Stimulated activated CD8-positive, alpha-beta memory T cell treated with anti-CD3 and anti-CD28 coated beads, Interleukin-7, amount 100 ng/mL, for 1 hour (primary cell): ENCODE measurements around the gene PRTG.
"Not testable (repeated sequence)": the region's sequence is repeated elsewhere in the genome, so short reads cannot be mapped to it uniquely, and the experiment has no call there.

Experiments
- DNase-seq, 2 donors: peaks; one replicate each; pipeline ENCODE4 v3.0.0-alpha.2; 2020; ENCODE audit warnings: low read depth in 2 of 2

PRTG gene, protein sequence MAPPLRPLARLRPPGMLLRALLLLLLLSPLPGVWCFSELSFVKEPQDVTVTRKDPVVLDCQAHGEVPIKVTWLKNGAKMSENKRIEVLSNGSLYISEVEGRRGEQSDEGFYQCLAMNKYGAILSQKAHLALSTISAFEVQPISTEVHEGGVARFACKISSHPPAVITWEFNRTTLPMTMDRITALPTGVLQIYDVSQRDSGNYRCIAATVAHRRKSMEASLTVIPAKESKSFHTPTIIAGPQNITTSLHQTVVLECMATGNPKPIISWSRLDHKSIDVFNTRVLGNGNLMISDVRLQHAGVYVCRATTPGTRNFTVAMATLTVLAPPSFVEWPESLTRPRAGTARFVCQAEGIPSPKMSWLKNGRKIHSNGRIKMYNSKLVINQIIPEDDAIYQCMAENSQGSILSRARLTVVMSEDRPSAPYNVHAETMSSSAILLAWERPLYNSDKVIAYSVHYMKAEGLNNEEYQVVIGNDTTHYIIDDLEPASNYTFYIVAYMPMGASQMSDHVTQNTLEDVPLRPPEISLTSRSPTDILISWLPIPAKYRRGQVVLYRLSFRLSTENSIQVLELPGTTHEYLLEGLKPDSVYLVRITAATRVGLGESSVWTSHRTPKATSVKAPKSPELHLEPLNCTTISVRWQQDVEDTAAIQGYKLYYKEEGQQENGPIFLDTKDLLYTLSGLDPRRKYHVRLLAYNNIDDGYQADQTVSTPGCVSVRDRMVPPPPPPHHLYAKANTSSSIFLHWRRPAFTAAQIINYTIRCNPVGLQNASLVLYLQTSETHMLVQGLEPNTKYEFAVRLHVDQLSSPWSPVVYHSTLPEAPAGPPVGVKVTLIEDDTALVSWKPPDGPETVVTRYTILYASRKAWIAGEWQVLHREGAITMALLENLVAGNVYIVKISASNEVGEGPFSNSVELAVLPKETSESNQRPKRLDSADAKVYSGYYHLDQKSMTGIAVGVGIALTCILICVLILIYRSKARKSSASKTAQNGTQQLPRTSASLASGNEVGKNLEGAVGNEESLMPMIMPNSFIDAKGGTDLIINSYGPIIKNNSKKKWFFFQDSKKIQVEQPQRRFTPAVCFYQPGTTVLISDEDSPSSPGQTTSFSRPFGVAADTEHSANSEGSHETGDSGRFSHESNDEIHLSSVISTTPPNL

DNA sequence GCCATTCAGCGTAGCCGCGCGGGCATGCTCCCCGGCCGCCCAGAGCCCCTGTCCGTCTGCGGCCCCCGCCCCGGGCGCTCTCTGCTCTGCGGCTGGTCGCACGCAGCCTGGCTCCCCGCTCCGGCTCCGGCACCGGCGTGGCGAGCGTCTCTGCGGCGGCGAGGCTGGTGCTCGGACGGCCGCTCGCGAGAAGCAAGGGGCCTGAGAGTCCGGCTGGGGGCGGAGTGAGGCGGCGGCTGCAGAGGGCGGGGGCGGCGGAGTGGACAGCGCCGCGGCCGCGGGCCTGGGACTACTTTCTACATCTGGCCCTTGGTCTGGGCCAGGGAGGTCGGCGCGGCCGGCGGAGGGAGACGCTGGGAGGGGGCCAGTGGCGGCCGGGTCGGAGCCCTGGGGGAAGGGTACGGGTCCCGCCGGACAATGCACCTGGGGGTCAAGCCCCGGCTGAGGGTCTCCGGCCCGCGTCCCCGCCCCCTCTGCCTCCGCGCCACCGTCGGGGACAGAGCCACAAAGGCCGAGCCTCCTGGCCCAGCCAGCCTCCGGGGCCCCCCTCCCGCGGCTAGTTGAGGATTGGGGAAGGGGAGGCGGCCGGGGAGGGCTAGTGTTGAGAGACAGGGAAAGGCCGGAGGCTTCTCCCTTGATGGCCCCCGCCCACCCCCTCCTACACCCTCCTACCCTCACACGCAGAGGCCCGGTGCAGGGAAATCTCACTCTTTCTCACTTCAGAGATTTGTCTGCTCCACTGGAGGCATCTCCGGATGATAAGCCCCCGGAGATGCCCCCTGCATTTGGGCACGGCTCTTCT is at the start of gene PRTG:
Gene PRTG (minus strand): TSS at position 226 of the 802 bp plus-strand sequence. CDS start 221 bp downstream, at position 5.
- DNase-seq = no peak

DNA sequence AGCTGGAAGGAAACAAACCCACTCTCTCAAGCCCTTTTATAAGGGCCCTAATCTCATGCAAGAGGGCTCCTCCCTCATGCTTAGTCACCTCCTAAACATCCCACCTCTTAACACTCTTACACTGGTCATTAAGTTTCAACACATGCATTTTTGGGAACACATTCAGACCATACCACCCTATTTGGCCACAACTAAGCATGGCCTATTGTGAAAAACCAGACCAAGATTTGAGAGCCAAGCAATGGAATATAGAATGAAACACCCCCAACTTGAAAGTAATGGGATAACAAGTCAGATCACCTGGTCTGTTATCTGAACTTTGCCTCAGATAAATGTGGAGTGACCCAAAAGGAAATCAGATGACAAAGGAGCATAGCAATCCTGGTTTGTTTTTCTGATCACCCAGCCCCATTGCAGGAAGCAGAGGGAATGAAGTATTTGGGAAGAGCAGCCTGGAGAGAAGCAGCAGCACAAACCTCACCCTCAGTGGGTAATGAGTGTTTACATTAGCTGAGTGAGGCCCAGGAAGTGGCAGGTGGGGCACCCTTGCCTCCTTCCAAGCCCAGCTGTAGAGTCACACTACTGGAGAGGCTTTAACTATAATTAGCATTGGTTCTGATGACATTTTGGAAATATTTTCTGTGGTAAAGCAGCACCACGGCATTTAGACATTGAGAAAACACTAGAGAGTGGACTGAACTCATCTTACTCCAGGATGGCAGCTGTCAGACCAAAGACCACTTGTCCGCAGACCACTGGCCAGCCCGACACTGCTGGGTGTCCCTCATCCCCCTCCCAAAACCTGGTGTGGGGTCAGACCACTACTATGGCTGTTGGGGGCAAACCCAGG is 48.8 kb upstream of the PRTG start:
- no peak for DNase-seq

DNA sequence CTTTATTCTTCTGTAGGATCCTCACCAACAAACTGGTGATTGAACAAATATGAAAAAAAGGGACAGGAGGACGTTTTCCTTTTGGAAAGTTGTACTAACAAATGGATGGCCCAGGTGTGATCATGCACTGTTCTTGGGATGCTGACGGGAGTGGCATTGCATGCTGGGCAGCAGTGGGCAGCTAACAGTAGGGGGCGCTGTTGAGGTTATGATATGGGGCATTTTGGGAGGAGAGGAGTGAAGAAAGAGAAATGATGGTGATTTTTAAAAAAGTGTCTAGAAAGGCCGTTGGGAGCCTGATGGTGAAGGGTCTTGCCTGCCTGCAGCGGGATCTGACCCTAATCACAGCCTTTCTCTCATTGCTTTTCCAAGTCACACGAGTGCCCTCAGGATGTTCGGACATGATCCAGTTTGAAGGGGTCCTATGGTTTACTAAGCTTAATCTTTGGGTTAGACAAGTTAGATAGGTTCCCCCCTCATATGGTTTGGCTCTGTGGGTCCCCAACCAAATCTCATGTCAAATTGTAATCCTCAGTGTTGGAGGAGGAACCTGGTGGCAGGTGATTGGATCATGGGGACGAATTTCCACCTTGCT is 46.2 kb upstream of the PRTG start:
- DNase-seq = peak in 1 of 2 donors; percentile 13

DNA sequence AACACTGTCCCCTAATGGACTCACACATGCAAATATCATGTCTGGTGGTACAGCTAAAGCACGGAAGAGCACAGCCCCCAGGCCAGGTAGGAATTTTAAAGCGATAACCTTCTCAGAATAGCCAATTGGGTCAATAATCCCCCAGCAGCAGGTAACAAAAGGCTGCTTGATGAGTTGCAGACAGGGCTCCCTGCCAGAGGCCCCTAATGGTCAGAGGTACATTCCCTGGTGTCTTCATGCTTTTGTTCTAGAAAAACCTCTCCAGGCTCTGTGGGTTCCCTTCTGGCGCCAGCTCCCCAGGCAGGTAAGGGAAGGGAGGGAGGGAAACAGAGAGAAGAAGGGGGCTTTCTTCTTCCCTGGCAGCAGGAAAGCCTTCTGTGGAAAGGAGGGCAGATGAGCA is 43.4 kb upstream of the PRTG start:
- no peak for DNase-seq

DNA sequence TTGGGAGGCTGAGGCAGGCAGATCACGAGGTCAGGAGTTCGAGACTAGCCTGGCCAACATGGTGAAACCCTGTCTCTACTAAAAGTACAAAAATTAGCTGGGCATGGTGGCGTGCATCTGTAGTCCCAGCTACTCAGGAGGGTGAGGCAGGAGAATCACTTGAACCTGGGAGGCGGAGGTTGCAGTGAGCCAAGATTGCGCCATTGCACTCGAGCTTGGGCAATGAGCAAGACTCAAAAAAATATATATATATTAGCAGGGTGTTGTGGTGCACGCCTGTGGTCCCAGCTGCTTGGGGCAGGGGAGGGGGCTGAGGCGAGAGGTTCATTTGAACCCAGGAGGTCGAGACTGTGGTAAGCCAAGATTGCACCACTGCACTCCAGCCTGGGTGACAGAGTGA is 42.6 kb upstream of the PRTG start:
- not testable (repeated sequence) for DNase-seq

DNA sequence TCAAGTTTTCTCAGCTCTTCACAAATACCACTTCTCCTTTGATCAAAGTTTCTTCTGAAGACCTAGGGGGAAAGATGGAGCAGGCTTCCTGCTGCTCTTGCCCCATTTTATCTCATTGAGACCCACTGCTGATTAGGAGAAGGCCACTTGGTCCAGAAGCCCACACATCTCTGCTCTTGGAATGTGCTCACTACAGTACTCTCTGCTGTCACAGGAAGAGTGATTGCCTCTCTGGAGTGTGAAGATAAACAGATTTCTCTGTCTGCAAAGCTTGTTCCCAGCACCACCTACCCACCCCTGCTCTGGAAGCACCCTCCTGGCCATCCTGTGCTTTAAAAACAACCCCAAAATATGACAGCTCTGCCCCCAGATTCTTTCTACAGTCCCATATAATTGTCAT is 41.3 kb upstream of the PRTG start:
- no peak for DNase-seq

DNA sequence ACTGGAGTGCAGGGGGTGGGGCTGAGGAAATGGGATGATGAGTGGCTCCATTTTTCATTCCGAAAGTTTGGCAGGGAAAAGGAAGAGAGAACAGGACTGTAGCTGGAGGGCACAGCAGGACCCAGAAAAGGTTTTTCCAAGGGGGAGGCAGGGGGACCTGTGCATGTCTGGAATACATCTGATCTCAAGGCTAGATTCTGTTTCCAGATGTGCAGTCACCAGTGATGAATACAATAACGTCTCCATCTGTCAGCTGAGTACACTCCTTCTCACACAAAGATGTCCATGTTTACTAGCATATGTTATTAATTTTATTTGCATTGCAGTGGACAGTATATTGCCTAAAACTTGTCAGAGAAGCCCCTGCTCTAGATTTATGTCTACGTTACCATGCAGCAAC is 39.9 kb upstream of the PRTG start:
- DNase-seq = no peak

DNA sequence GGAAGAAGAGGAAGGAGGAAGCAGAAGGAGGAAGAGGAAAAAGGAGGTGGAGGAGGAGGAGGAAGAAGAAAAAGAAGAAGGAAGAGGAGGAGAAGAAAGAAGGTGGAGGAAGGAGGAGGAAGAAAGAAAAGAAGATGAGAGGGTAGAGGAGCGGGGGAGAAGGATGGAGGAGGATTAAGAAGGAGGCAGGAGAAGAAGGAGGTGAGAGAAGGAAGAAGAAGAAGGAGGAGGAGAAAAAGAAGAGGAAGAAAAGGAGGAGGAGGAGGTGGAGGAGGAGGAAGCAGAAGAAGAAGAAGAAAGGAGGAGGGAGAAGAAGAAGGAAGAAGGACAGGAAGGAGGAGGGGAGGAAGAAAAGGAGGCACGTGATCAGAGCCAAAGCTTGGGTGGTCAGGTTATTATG is 37.3 kb upstream of the PRTG start:
- no peak for DNase-seq

DNA sequence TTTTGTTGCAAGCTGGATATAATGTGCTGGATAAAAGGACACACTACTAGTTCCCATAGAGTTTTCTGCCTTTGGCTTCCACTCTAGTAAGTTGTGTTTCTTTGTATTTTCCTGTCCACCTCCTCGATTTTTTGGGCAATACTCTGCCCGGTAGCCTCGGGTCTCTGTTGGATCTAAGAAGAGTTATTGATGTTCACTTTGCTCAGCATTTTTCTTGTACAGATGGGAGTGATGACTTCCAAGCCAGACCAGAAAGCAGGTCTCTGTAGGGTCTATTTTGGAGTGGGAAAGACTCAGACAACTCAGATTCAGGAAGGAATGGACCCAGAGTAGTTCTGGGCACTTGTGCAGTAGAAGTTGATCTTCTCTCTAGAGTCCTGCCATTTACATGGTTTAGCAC is 36.0 kb upstream of the PRTG start:
- no peak for DNase-seq

DNA sequence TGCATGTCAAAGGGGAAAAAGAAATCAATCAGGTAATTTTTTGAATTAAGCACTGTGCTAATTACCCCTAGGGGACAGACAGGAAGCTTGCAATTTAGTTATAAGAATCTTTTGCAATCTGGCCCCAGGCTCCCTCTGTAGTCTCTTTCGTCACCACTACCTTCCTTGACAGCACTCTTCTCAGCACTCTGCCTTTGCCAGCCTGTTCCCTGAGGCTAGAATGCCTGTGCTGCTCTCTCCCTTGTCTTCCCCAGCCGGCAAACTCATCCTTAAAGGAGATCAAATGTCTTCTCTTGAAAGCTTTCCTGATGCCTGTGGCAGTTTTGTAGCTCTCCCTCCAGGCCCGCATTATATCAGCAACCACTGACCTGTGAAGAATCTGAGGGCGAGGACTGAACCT is 32.4 kb upstream of the PRTG start:
- DNase-seq = no peak

DNA sequence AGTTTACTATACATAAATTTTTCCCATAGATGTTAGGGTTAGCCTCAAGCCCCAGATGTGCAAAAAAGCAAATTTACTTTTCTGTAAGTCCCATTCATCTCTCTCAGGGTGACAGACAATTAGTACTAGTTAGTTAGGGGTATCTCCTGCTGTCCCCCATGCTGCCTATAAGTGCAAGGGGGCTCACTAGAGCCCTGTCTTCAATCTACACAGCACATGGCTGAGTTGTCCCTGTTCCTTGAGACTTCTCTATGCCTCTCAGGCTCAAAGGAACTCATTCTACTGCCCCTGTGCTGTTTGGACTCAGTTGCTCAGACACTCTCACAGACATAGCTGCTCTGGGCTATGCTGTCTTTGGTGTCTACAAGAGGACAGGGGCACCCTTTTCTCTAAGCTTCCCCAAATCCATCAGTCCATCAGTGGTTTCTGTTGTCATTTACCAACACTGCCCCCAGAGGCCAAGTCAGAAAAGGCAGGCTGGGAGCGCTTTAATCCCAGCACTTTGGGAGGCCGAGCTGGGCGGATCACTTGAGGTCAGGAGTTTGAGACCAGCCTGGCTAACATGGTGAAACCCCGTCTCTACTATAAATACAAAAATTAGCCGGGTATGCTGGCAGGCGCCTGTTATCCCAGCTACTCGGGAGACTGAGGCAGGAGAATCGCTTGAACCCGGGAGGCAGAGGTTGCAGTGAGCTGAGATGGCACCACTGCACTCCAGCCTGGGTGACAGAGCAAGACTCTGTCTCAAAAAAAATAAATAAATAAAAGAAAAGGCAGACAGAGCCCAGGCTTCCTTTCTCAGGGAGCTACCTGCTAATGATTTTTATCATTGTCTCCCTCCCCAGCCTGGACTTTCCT is 31.4 kb upstream of the PRTG start:
- peak in 1 of 2 donors; percentile 4 for DNase-seq

DNA sequence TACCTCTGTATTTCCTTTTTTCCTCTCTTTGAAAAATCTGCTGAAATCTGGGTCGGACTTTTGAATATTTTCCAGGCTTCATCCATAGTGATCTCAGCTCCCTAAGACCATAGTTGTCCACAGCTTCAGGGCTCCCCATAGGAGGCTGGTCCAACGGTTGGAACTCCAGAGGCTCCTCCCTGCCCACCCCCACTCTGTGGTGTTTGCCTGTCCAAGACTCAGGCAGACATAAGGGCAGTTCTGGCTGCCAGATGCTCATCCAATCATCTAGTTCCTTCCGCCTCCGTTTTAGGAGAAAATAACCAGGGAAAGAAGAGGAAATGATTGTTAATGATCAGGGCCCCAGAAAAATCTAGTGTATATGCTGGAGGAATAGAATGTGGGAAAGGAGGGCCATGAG is 27.9 kb upstream of the PRTG start:
- DNase-seq = no peak

DNA sequence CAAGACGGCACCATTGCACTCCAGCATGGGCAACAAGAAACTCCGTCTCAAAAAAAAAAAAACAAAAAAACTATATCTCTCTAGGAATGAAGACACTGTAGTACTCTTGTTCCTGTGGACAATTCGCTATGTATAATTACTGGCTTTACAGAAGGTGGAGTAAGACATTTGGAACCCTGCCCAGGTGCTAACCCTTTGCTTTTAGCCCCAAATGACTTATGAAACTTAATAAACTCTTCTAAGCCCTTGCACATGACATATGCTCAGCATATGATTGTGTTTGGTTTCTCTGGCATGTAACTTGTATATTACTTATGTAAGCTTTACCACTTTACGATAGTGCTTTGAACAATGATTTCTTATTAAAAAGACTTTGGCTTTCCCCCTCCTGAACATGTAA is 27.3 kb upstream of the PRTG start:
- DNase-seq = no peak

DNA sequence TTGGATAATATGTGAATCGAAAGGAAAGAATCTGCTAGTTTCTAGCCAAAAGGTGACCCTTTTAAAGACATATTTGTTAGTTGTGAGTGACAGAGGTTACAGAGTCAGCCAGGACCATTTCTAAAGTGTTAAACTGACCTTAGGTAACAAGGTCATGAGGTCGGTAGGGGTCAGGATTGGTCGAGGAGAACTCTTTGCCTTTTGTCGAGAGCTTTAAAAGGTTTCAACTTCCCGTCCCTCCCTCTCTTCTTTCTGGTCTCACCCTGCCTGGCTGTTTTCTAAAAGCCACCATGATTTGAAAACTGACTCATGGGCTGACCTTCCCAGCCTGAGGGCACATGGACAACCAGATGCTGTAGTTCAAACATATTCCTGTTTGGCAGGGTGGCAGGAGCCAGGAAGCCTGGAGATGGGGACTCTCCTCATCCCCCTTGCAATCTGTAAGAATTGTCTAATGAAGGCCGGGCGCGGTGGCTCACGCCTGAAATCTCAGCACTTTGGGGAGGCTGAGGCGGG is 25.8 kb upstream of the PRTG start:
- no peak for DNase-seq

DNA sequence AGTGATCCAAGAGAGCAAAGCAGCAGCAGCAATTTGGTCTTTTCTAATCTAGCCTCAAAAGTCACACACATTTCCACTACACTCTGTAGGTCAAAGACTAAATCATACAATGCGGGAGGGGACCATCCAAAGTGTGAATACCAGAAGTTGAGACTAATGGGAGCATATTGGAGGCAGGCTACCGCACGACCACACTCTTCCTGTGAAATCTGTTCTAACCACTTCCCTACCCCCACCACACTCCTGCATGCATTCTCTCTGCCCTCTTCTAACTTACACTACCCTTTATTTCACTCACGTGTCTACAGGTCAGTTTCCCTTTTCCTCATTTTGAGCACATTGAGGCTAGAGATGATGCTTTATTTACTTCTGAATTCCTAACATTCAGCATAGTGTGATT is 23.7 kb upstream of the PRTG start:
- no peak for DNase-seq

DNA sequence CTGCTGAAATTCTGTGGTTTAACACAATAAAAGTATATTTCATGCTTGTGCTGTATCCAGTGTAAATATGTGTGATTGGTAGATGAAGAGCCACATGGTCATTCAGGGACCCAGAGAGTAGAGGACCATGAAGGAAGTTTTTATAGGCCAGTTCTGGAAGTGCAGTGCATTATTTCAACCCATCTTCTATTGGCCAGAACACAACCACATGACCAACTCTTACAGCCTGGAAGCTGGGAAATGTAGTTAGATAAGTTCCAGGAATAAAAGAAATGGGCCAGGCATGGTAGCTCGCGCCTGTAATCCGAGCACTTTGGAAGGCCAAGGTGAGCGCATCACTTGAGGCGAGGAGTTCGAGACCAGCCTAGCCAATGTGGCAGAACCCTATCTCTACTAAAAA is 21.4 kb upstream of the PRTG start:
- DNase-seq = no peak

DNA sequence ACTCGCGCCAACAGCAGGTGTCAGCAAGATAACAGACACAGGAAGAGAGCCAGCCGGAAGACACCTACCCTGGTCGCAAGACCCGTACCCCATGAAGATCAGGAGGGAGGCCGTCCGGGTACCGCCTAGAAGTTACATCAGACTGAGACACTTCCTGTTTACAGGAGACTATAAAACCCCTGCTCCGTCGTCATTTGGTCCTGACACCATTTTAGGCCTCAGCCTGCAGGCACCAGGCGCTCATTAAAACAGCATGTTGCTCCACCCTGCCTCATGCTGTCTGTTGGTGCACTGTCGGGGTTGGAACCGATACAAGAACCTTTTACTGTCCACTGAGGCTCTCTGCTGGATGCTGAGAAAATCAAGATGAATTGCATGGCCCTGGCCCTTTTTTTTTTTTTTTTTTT is 15.6 kb upstream of the PRTG start:
- DNase-seq = no peak

DNA sequence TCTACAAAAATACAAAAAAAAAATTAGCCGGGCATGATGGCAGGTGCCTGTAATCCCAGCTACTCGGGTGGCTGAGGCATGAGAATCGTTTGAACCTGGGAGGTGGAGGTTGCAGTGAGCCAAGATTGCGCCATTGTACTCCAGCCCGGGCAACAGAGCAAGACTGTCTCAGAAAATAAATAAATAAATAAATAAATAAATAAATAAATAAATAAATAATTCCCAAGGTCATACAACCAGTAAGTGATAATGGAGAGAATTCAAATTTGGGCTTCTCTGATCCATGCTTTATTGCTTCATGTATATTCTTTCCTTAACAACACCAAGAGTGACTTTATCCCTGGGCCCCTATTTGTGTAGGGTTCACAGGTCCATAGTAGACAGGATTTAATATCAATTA is 10.5 kb upstream of the PRTG start:
- DNase-seq = not testable (repeated sequence)

DNA sequence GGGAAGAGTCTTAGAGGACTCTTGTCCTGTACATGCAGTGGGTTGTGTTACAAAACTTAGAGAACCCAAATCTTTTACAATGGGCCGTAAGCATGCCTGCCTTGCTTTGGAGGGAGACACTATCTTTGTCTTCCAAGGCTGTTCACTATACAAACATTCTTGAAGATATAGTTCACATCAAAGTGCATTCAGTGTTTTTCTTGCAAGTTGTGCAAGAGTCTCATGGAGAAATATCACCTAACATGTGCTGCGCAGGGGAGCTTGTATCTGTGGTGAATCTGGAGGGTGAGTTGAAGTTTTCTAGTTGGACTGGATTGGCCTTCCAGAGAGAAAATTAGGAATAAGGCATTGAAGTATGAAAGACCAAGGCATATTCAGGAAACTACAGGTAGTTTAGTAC is 7.8 kb upstream of the PRTG start:
- no peak for DNase-seq
